Neural progenitor cell (in vitro differentiated cells): ENCODE data around the gene MAP2K5. TPM values are rescaled to one million over a fixed set of nuclear protein-coding genes. Genes with fewer than 3 reads are reported as not detected.

Source experiments
- DNase-seq: peaks from one replicate; pipeline ENCODE4 v3.0.0-alpha.2; 2016; ENCODE audit warnings: low spot score
- H2AFZ ChIP-seq: fragments of 200-600 bp; sonication (generic); replicated peaks from 2 replicates; pipeline ENCODE4 v1.6.1; 2016; ENCODE audit warnings: antibody characterized with exemption
- H3F3A ChIP-seq: fragments of 200-600 bp; sonication (generic); 2 replicates; pipeline ENCODE4 v1.6.1; 2016; ENCODE audit warnings: antibody characterized with exemption, low read depth
- H3K27ac ChIP-seq: fragments of 200-600 bp; sonication (generic); 2 replicates; pipeline ENCODE4 v1.5.1; 2016; ENCODE audit warnings: mild to moderate bottlenecking
- H3K27me3 ChIP-seq: fragments of 200-600 bp; sonication (generic); 2 replicates; pipeline ENCODE4 v1.6.1; 2016; ENCODE audit warnings: mild to moderate bottlenecking, moderate library complexity
- H3K36me3 ChIP-seq: fragments of 200-600 bp; sonication (generic); 2 replicates; pipeline ENCODE4 v1.5.1; 2016
- H3K4me1 ChIP-seq: fragments of 200-600 bp; sonication (generic); 2 replicates; pipeline ENCODE4 v1.6.1; 2016; ENCODE audit warnings: mixed run types
- H3K4me2 ChIP-seq: fragments of 200-600 bp; sonication (generic); 2 replicates; pipeline ENCODE4 v1.6.1; 2016
- H3K4me3 ChIP-seq: fragments of 200-600 bp; sonication (generic); 2 replicates; pipeline ENCODE4 v1.5.1; 2016
- H3K79me2 ChIP-seq: fragments of 200-600 bp; sonication (generic); 2 replicates; pipeline ENCODE4 v1.6.1; 2016; ENCODE audit warnings: low read depth
- H3K9ac ChIP-seq: fragments of 200-600 bp; sonication (generic); 2 replicates; pipeline ENCODE4 v1.6.1; 2016
- H3K9me3 ChIP-seq: fragments of 200-600 bp; sonication (generic); 2 replicates; pipeline ENCODE4 v1.5.1; 2016; ENCODE audit warnings: low read depth
- H4K20me1 ChIP-seq: fragments of 200-600 bp; sonication (generic); 2 replicates; pipeline ENCODE4 v1.6.1; 2016; ENCODE audit warnings: low read depth
- H3K27ac Mint-ChIP-seq: 3 replicates; pipeline ENCODE4 v1.8.0; 2021; ENCODE audit warnings: mixed read lengths
- H3K27me3 Mint-ChIP-seq: 2 replicates; pipeline ENCODE4 v1.8.0; 2022; ENCODE audit warnings: low read depth, mild to moderate bottlenecking, inconsistent platforms, moderate library complexity, mixed read lengths; ENCODE audit not compliant: insufficient read depth
- H3K36me3 Mint-ChIP-seq: 3 replicates; pipeline ENCODE4 v1.8.0; 2021; ENCODE audit warnings: mixed read lengths
- H3K4me1 Mint-ChIP-seq: 3 replicates; pipeline ENCODE4 v1.8.0; 2021; ENCODE audit warnings: mixed read lengths
- H3K4me3 Mint-ChIP-seq: 3 replicates; pipeline ENCODE4 v1.8.0; 2021; ENCODE audit warnings: mild to moderate bottlenecking, moderate library complexity, mixed read lengths
- H3K9me3 Mint-ChIP-seq: 3 replicates; pipeline ENCODE4 v1.8.0; 2020; ENCODE audit warnings: mixed read lengths
- CTCF ChIP-seq: fragments of 200-600 bp; sonication (generic); IDR thresholded peaks from 2 replicates; pipeline ENCODE4 v1.5.1; 2017; ENCODE audit warnings: antibody characterized with exemption, mild to moderate bottlenecking
- EZH2 ChIP-seq: fragments of 200-600 bp; sonication (generic); IDR thresholded peaks from 2 replicates; pipeline ENCODE4 v1.6.1; 2017; ENCODE audit warnings: antibody characterized with exemption, mild to moderate bottlenecking, moderate library complexity
- EZH2phosphoT487 ChIP-seq: fragments of 200-600 bp; sonication (generic); IDR thresholded peaks from 2 replicates; pipeline ENCODE4 v1.6.1; 2017; ENCODE audit warnings: antibody characterized with exemption
- total RNA-seq: library from RNA; depleted of rRNA; stranded (reverse); fragments of >200 nt; gene quantifications from 2 replicates; pipeline ENCODE4 v1.2.3, GENCODE V29; 2015; ENCODE audit warnings: low replicate concordance

Gene MAP2K5
- total RNA-seq, 1 donor from 2014 or later: 17.2 TPM

DNA sequence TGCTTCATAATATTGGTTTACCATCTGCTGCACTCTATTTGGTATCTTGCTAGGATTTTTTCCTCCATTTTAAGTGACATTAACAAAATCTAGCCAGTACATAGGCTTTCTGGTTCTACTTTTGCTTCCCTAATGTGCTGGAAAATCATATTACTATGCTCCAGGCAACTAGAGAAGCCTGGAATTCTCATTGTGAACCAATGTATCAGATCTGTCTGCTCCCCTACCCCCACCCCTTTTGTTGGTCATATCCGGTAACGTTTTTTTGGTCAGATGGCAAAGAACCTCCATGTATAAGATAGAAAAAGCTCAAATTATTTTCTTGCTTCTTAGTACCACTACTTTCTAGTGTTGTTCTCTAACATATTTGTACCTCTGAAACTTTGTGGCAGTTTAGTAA is 17.1 kb downstream of the MAP2K5 start:
- Histone ChIP-seq H3F3A (peaks cover 23% of the 10 kb centered on the region), H3K4me1 (peaks cover 26% of the 10 kb centered on the region), H3K79me2 (no peaks in the 10 kb centered on the region), H3K4me3 (no peak overlapping the region), H3K9me3 (peaks cover 5% of the 10 kb centered on the region), H3K9ac (no peak overlapping the region), H2AFZ (no peak overlapping the region), H4K20me1 (no peaks in the 10 kb centered on the region), H3K27ac (no peak overlapping the region), H3K27me3 (no peaks in the 10 kb centered on the region), H3K4me2 (no peak overlapping the region), H3K36me3 (peaks cover 6% of the 10 kb centered on the region)
- Mint-ChIP-seq H3K4me3 (no peak overlapping the region), H3K36me3 (peaks cover 45% of the 10 kb centered on the region), H3K9me3 (peaks cover 6% of the 10 kb centered on the region), H3K27me3 (no peaks in the 10 kb centered on the region), H3K4me1 (peaks cover 11% of the 10 kb centered on the region), H3K27ac (no peak overlapping the region)
- no peak for TF ChIP-seq CTCF
- TF ChIP-seq EZH2phosphoT487: no peak
- no peak for TF ChIP-seq EZH2
- DNase-seq: no peak

GRCh38 chr15:67560320-67560719 is 17.8 kb downstream of the MAP2K5 start:
- Mint-ChIP-seq H3K27ac (no peak overlapping the region), H3K9me3 (peaks cover 6% of the 10 kb centered on the region), H3K36me3 (peaks cover 42% of the 10 kb centered on the region), H3K27me3 (no peaks in the 10 kb centered on the region), H3K4me1 (peaks cover 15% of the 10 kb centered on the region), H3K4me3 (no peak overlapping the region)
- DNase-seq: no peak
- Histone ChIP-seq H3K79me2 (no peaks in the 10 kb centered on the region), H3K9me3 (peaks cover 5% of the 10 kb centered on the region), H4K20me1 (no peaks in the 10 kb centered on the region), H2AFZ (no peak overlapping the region), H3K4me2 (no peak overlapping the region), H3K4me3 (no peak overlapping the region), H3K9ac (no peak overlapping the region), H3K27ac (no peak overlapping the region), H3K27me3 (no peaks in the 10 kb centered on the region), H3K4me1 (peaks cover 29% of the 10 kb centered on the region), H3K36me3 (peaks cover 6% of the 10 kb centered on the region), H3F3A (peaks cover 25% of the 10 kb centered on the region)
- TF ChIP-seq EZH2: no peak
- no peak for TF ChIP-seq CTCF
- TF ChIP-seq EZH2phosphoT487: no peak

- H4K20me1 ChIP-seq: no peaks in the 10 kb centered on the region
- DNase-seq: no peak
- TF ChIP-seq EZH2phosphoT487 (no peak), EZH2 (no peak), CTCF (no peak)
- H3F3A ChIP-seq: peaks cover 20% of the 10 kb centered on the region
- no peak overlapping the region for H2AFZ ChIP-seq
- no peaks in the 10 kb centered on the region for H3K27me3 ChIP-seq
- Mint-ChIP-seq H3K27me3 (no peaks in the 10 kb centered on the region), H3K27ac (no peak overlapping the region), H3K36me3 (peaks cover 34% of the 10 kb centered on the region), H3K9me3 (peaks cover 6% of the 10 kb centered on the region), H3K4me1 (peaks cover 20% of the 10 kb centered on the region), H3K4me3 (no peak overlapping the region)
- no peak overlapping the region for H3K27ac ChIP-seq
- no peaks in the 10 kb centered on the region for H3K79me2 ChIP-seq
- peaks cover under 1% of the 10 kb centered on the region for H3K36me3 ChIP-seq
- H3K9ac ChIP-seq: no peak overlapping the region
- no peak overlapping the region for H3K4me2 ChIP-seq
- H3K4me1 ChIP-seq: peaks cover 29% of the 10 kb centered on the region
- H3K9me3 ChIP-seq: peaks cover under 1% of the 10 kb centered on the region
- no peak overlapping the region for H3K4me3 ChIP-seq
These were observed 20.6 kb downstream of the MAP2K5 start for GRCh38 chr15:67563092-67563491.
